OCI-LY1 (cell line): ENCODE results near the gene VDAC1.

Experiments
- EZH2 ChIP-seq: fragments of 200-600 bp; sonication (generic), shearing (Covaris generic); IDR thresholded peaks from 2 replicates; pipeline ENCODE4 v1.8.0; 2017; ENCODE audit warnings: borderline replicate concordance, mixed run types, mild to moderate bottlenecking, antibody characterized with exemption, low read length, moderate library complexity, mixed read lengths
- TF ChIP-seq, protein P1 (sequence below): fragments of 200-600 bp; sonication (generic), shearing (Covaris generic); IDR thresholded peaks from 2 replicates; pipeline ENCODE4 v1.5.1; 2017; ENCODE audit warnings: mild to moderate bottlenecking, antibody characterized with exemption, low read length, moderate library complexity, mixed read lengths

GRCh38 chr5:133968204-133968980 is 36.4 kb downstream of the VDAC1 start, which contains the start of gene C5orf15:
- TF ChIP-seq, protein P1, sequence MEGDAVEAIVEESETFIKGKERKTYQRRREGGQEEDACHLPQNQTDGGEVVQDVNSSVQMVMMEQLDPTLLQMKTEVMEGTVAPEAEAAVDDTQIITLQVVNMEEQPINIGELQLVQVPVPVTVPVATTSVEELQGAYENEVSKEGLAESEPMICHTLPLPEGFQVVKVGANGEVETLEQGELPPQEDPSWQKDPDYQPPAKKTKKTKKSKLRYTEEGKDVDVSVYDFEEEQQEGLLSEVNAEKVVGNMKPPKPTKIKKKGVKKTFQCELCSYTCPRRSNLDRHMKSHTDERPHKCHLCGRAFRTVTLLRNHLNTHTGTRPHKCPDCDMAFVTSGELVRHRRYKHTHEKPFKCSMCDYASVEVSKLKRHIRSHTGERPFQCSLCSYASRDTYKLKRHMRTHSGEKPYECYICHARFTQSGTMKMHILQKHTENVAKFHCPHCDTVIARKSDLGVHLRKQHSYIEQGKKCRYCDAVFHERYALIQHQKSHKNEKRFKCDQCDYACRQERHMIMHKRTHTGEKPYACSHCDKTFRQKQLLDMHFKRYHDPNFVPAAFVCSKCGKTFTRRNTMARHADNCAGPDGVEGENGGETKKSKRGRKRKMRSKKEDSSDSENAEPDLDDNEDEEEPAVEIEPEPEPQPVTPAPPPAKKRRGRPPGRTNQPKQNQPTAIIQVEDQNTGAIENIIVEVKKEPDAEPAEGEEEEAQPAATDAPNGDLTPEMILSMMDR, result no peak
- TF ChIP-seq EZH2, result no peak
